PC-9 (cell line): ENCODE measurements around the gene NHEJ1. TPM values are rescaled to one million over a fixed set of nuclear protein-coding genes. Genes with fewer than 3 reads are reported as not detected.
A peak's percentile ranks its signal among the peaks of the same experiment; 100 is the strongest.

Source experiments
- BruUV-seq: library from RNA; stranded (reverse); fragments of 400-500 nt; replicated peaks from 2 replicates; lab custom pipeline; 2021; lab: Mats Ljungman, UMichigan
- CTCF ChIA-PET: fragments of 300-600 bp; sonication (Branson Sonifier 250); formaldehyde crosslinking; loops from one replicate; lab custom pipeline; 2022; ENCODE audit warnings: antibody characterized with exemption; lab: Charles Lee
- POLR2A ChIA-PET: fragments of 300-600 bp; sonication (Branson Sonifier 250); formaldehyde crosslinking; loops from one replicate; lab custom pipeline; 2022; ENCODE audit warnings: antibody characterized with exemption; ENCODE audit not compliant: unreplicated experiment; lab: Charles Lee
- DNase-seq, 2 experiments: peaks; one replicate each; pipeline versions ENCODE4 v3.0.0 to v3.0.0-alpha.2; 2015 to 2022; ENCODE audit warnings: mixed read lengths in 1 of 2
- H2AFZ ChIP-seq: fragments of 200-600 bp; sonication (generic); 2 replicates; pipeline ENCODE4 v1.8.1; 2017; ENCODE audit warnings: antibody characterized with exemption
- H3F3A ChIP-seq: fragments of 200-600 bp; sonication (generic); 2 replicates; pipeline ENCODE4 v1.8.1; 2017; ENCODE audit warnings: antibody characterized with exemption, mild to moderate bottlenecking, low read depth; ENCODE audit not compliant: insufficient read depth
- H3K27ac ChIP-seq: fragments of 200-600 bp; sonication (generic); 2 replicates; pipeline ENCODE4 v1.6.1; 2016; ENCODE audit warnings: mixed run types
- H3K27me3 ChIP-seq: fragments of 200-600 bp; sonication (generic); 2 replicates; pipeline ENCODE4 v1.6.1; 2016; ENCODE audit warnings: low read depth, mixed run types; ENCODE audit not compliant: insufficient read depth
- H3K36me3 ChIP-seq: fragments of 200-600 bp; sonication (generic); 2 replicates; pipeline ENCODE4 v1.6.1; 2016; ENCODE audit warnings: low read depth, mixed run types
- H3K4me1 ChIP-seq: fragments of 200-600 bp; sonication (generic); replicated peaks from 2 replicates; pipeline ENCODE4 v1.6.1; 2016; ENCODE audit warnings: mixed run types; ENCODE audit not compliant: insufficient read depth
- H3K4me2 ChIP-seq: fragments of 200-600 bp; sonication (generic); 2 replicates; pipeline ENCODE4 v1.6.1; 2017; ENCODE audit warnings: mixed run types
- H3K4me3 ChIP-seq: fragments of 200-600 bp; sonication (generic); 2 replicates; pipeline ENCODE4 v1.6.1; 2016; ENCODE audit warnings: mixed run types
- H3K79me2 ChIP-seq: fragments of 200-600 bp; sonication (generic); 2 replicates; pipeline ENCODE4 v1.6.1; 2017; ENCODE audit warnings: low read depth, mixed run types
- H3K9me2 ChIP-seq: fragments of 200-600 bp; sonication (generic); 2 replicates; pipeline ENCODE4 v1.8.1; 2017; ENCODE audit warnings: mild to moderate bottlenecking; ENCODE audit not compliant: insufficient read depth
- H3K9me3 ChIP-seq: fragments of 200-600 bp; sonication (generic); 2 replicates; pipeline ENCODE4 v1.8.1; 2016; ENCODE audit warnings: low read depth; ENCODE audit not compliant: insufficient read depth
- H4K20me1 ChIP-seq: fragments of 200-600 bp; sonication (generic); 2 replicates; pipeline ENCODE4 v1.8.1; 2017; ENCODE audit not compliant: insufficient read depth
- CTCF ChIP-seq: fragments of 200-600 bp; sonication (generic); conservative IDR thresholded peaks from 2 replicates; pipeline ENCODE4 v1.6.1; 2017; ENCODE audit warnings: mixed run types, antibody characterized with exemption, mild to moderate bottlenecking, moderate library complexity
- EZH2 ChIP-seq: fragments of 200-600 bp; sonication (generic); IDR thresholded peaks from 2 replicates; pipeline ENCODE4 v1.8.0; 2017; ENCODE audit warnings: antibody characterized with exemption, low read depth
- intact Hi-C: fragments of 100-400 bp; cut with micrococcal nuclease; formaldehyde crosslinking; loops from one replicate; pipeline ENCODE4 v1.10.0; 2022; ENCODE audit not compliant: unreplicated experiment
- total RNA-seq: library from RNA; stranded (reverse); gene quantifications from 2 replicates; pipeline ENCODE4 v1.2.3, GENCODE V29; 2021

NHEJ1 gene
- total RNA-seq, 1 experiment from 2014 or later: 9.8 TPM

DNA sequence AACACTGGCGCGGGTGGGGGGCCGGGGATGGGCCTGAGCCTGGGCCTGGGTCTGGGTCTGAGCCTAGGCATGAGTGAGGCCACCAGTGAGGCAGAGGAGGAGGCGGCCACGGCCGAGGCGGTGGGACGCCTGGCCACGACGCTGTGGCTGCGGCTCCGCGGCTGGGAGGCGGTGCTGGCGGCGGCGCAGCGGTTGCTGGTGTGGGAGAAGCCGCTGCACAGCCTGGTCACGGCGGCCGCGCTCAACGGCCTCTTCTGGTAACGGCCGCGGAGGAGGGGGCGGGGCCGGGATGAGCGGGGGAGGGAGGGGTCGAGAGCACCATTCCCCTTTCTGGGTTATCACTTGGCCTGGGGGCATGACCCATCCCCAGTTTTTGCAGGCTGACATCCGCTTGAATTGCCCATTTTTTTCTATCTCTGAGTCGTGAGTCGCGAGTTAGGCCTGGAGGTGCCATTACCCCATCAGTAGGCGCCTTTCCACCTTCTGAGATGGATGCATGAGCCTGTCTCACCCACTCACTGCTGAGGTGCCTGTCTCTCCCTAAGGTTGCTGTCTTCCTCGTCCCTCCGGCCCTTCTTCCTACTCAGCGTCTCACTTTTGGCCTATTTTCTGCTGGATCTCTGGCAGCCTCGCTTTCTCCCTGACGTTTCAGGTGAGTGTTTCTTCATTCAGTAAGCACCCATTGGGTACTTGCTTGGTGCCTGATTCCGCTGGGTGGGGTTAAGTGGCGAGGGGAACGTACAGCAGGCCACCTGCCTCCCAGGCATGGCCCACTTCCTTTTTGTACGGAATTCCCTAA is 18.0 kb upstream of the NHEJ1 start:
- Histone ChIP-seq H3F3A (peaks cover 18% of the 10 kb centered on the region), H3K27ac (peak overlapping the region; percentile 77; the same call in 1 of the 2 replicates), H3K9me2 (no peaks in the 10 kb centered on the region), H3K36me3 (peaks cover 21% of the 10 kb centered on the region; the same call in 1 of the 2 replicates), H3K4me1 (peaks cover 19% of the 10 kb centered on the region), H2AFZ (peak overlapping the region; percentile 82), H3K27me3 (no peaks in the 10 kb centered on the region), H3K79me2 (peaks cover 39% of the 10 kb centered on the region), H4K20me1 (no peaks in the 10 kb centered on the region; the same call in 1 of the 2 replicates), H3K9me3 (no peaks in the 10 kb centered on the region), H3K4me2 (peak overlapping the region; percentile 83), H3K4me3 (peak overlapping the region; percentile 95)
- no peak for TF ChIP-seq CTCF
- TF ChIP-seq EZH2: no peak
- ChIA-PET POLR2A (no interaction called here), CTCF (no interaction called here)
- intact Hi-C loops: loop anchor here (5.0 kb wide), 1 partner anchor 174 kb away; no protein-coding TSS in a partner anchor
- BruUV-seq: TSS peak; percentile 22
- no peak for DNase-seq

DNA sequence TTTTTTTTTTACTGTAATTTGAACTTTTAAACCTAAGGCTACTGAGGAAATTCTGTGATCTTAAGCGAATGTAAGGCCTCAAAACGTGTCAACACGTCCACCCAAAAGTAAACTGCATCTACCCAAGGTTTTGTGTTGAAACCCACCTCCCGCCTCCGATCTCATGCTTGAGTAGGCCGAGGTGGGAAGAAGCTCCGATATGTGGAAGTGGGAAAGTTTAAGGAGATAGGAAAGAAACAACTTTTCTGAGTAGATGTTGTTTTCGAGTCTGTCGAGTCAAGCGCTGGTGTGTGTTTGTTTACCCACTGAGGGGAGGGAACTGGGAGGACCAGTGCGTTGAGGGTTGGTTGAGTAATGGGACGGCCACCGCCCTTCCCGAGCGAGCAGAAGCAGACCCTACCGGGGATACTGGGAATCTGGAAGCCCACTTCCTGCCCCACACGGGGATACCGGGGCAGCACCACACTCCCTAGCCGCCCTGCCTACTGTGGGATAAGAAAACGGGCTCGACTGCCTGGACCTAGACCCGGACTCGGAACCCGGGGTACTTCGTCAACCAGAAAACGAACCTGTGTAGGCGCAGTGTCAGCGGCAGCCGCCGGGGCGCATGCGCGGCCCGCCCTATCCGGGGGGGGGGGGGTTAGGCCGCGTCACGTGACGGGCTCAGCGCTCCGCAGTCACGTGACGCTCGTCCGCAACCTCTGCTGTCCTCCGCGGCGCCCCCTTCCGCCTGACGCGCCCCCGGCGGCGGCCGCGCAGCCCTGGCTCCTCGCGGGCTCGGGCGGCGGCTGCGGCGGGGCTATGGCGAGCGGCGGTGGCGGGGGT is 17.1 kb upstream of the NHEJ1 start, which contains the start of gene RETREG2:
Gene RETREG2 (plus strand): TSS at position 724 of the 825 bp plus-strand sequence. CDS start 78 bp downstream, at position 802.
- TSS peak; percentile 45 for BruUV-seq
- Histone ChIP-seq H3K9me3 (no peaks in the 10 kb centered on the region), H2AFZ (peak within 1 kb of the TSS; percentile 91), H3K36me3 (peaks cover 21% of the 10 kb centered on the region; the same call in 1 of the 2 replicates), H4K20me1 (no peaks in the 10 kb centered on the region; the same call in 1 of the 2 replicates), H3K79me2 (peaks cover 39% of the 10 kb centered on the region), H3K4me1 (peaks cover 19% of the 10 kb centered on the region), H3K4me3 (peak within 1 kb of the TSS; percentile 95), H3K27me3 (no peaks in the 10 kb centered on the region), H3K27ac (peak within 1 kb of the TSS; percentile 77), H3K9me2 (no peaks in the 10 kb centered on the region), H3F3A (peaks cover 18% of the 10 kb centered on the region), H3K4me2 (peak within 1 kb of the TSS; percentile 83)
- TF ChIP-seq CTCF (no peak), EZH2 (no peak)
- intact Hi-C loops: loop anchor here (1.0 to 5.0 kb wide), 7 partner anchors 17 to 211 kb away; partner anchors contain the start of genes ABCB6, NHEJ1 and ZFAND2B
- POLR2A ChIA-PET: no interaction called here
- CTCF ChIA-PET: no interaction called here
- DNase-seq: peak; percentile 81 to 86
